RWPE2 (cell line): ENCODE data around the gene RREB1.
"Not testable (repeated sequence)": the region's sequence is repeated elsewhere in the genome, so short reads cannot be mapped to it uniquely, and the experiment has no call there.

ENCODE experiments used
- ATAC-seq: fragments of 200-7000 bp; cut with Tn5 transposase; 3 replicates; pipeline ENCODE4 v1.9.1; 2021; ENCODE audit warnings: low read depth
- DNase-seq: peaks from one replicate; pipeline ENCODE4 v3.0.0-alpha.2; 2020; ENCODE audit warnings: low spot score
- H3K27ac ChIP-seq: fragments of 450-650 bp; 2 replicates; pipeline ENCODE4 v1.5.1; 2017; ENCODE audit warnings: mild to moderate bottlenecking; ENCODE audit not compliant: poor library complexity, severe bottlenecking
- H3K27me3 ChIP-seq: fragments of 250-450 bp; sonication (Bioruptor Pico); 2 replicates; pipeline ENCODE4 v1.5.1; 2021; ENCODE audit warnings: mild to moderate bottlenecking, moderate library complexity; ENCODE audit not compliant: insufficient read depth, poor library complexity, severe bottlenecking
- H3K36me3 ChIP-seq: fragments of 250-450 bp; sonication (Bioruptor Pico); 2 replicates; pipeline ENCODE4 v1.5.1; 2020; ENCODE audit warnings: low read depth, mild to moderate bottlenecking, moderate library complexity
- H3K4me1 ChIP-seq: fragments of 250-450 bp; sonication (Bioruptor Pico); 2 replicates; pipeline ENCODE4 v1.5.1; 2021; ENCODE audit warnings: mild to moderate bottlenecking, moderate library complexity; ENCODE audit not compliant: insufficient read depth, poor library complexity, severe bottlenecking
- H3K4me3 ChIP-seq: fragments of 250-450 bp; sonication (Bioruptor Pico); 2 replicates; pipeline ENCODE4 v1.5.1; 2021; ENCODE audit warnings: mild to moderate bottlenecking, moderate library complexity; ENCODE audit not compliant: severe bottlenecking
- H3K9me3 ChIP-seq: fragments of 250-450 bp; sonication (Bioruptor Pico); 2 replicates; pipeline ENCODE4 v1.5.1; 2021; ENCODE audit warnings: mild to moderate bottlenecking, moderate library complexity; ENCODE audit not compliant: severe bottlenecking
- TF ChIP-seq, protein P1 (sequence below): fragments of 450-650 bp; IDR thresholded peaks from one replicate; pipeline ENCODE4 v1.5.1; 2017; ENCODE audit warnings: mild to moderate bottlenecking, moderate library complexity; ENCODE audit not compliant: poor library complexity, severe bottlenecking

RREB1 gene

DNA sequence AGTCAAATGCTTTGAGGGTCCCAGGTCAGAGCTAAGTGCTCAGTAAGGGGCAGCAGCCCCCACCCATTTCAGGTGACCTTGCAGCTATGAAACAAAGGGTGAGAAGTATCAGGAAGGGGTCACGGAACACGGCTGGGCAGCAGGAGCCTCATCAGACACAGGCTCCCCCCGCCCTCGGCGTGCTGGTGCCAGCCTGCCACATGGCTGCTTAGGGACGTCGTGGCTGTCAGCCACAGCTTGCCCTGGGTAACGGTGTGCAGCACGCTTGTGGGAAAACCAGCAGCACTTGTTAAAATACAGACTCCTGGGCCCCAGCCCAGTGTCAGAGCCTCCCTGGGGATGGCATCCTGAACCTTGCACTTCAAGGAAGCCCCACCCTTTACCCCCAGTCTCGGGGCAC is 165.9 kb downstream of the RREB1 start:
- TF ChIP-seq, protein P1, sequence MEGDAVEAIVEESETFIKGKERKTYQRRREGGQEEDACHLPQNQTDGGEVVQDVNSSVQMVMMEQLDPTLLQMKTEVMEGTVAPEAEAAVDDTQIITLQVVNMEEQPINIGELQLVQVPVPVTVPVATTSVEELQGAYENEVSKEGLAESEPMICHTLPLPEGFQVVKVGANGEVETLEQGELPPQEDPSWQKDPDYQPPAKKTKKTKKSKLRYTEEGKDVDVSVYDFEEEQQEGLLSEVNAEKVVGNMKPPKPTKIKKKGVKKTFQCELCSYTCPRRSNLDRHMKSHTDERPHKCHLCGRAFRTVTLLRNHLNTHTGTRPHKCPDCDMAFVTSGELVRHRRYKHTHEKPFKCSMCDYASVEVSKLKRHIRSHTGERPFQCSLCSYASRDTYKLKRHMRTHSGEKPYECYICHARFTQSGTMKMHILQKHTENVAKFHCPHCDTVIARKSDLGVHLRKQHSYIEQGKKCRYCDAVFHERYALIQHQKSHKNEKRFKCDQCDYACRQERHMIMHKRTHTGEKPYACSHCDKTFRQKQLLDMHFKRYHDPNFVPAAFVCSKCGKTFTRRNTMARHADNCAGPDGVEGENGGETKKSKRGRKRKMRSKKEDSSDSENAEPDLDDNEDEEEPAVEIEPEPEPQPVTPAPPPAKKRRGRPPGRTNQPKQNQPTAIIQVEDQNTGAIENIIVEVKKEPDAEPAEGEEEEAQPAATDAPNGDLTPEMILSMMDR: no peak
- no peak for ATAC-seq
- Histone ChIP-seq H3K4me1 (peaks cover 7% of the 10 kb centered on the region), H3K4me3 (no peak overlapping the region), H3K36me3 (no peaks in the 10 kb centered on the region), H3K27me3 (no peaks in the 10 kb centered on the region), H3K27ac (no peak overlapping the region), H3K9me3 (no peaks in the 10 kb centered on the region)
- DNase-seq: no peak

DNA sequence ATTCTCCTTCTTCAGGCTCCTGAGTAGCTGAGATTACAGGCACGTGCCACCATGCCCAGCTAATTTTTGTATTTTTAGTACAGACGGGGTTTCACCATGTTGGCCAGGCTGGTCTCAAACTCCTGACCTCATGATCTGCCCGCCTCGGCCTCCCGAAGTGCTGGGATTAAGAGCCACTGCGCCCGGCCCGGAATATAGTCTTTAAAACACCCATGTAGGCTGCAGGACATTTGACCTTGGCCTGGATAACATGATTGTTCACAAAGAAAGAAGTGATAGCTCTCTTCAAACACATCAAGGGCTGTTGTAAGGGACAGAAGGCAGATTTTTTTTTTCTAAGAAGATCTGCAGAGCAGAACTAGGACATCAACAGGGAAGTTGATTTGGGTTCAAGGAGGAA is 166.8 kb downstream of the RREB1 start:
- not testable (repeated sequence) for H3K4me1 ChIP-seq, H3K4me3 ChIP-seq, H3K27ac ChIP-seq, H3K36me3 ChIP-seq, DNase-seq, H3K27me3 ChIP-seq, H3K9me3 ChIP-seq, ATAC-seq

DNA sequence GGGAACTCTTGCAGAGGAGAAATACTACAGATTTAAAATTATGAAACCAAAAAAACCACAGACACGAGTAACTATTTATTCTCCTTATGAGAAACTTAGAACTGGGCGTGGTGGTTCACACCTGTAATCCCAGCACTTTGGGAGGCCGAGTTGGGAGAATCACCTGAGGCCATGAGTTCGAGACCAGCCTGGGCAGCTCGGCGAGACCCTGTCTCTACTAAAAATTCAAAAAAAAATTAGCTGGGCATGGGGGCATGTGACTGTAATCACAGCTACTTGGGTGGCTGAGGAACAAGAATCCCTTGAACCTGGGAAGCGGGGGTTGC is 168.4 kb downstream of the RREB1 start:
- no peak for ATAC-seq
- Histone ChIP-seq H3K4me1 (peaks cover 7% of the 10 kb centered on the region), H3K27me3 (no peaks in the 10 kb centered on the region), H3K36me3 (no peaks in the 10 kb centered on the region), H3K4me3 (no peak overlapping the region), H3K27ac (peak overlapping the region; percentile 28), H3K9me3 (no peaks in the 10 kb centered on the region)
- TF ChIP-seq, protein P1: peak; percentile 69
- no peak for DNase-seq

DNA sequence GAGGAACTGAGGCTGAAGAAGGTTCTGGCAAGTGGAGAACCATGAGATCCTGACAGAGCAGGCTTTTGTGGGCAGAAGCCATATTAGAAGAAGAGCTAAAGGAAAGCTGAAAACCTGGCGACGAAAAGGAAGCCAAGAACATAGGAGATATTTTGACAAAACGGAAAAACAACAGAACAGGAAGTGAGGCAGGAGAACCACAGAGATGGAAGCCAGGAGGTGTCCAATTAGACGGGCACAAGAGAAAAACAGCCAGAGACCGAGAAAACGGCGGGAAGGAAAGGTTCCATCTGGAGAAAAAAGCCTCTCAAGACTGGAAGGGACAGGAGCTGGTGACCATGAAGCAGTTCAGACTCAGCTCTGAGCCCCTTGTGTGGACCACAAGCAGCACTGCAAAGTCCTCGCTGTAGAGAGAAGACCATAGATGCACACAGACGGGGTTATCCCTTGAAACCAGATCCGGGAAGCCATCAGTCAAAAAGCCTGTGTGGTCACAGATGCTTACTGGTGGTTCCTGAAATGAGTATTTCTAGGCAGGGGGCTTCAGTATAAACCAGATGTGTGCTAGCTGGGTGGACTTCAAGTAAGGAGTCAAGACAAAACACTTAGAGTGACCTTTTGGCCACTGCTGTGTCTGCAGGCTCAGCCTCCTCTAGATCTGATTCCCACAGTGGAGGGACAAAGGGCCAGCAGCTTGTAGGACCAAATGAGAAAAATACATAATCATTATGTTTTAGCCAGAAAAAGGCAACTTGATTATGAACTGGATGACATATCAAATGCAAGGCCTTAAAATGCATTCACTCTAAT is 174.5 kb downstream of the RREB1 start:
- TF ChIP-seq, protein P1: no peak
- Histone ChIP-seq H3K4me3 (no peak overlapping the region), H3K27ac (no peak overlapping the region), H3K27me3 (no peaks in the 10 kb centered on the region), H3K36me3 (peaks cover 21% of the 10 kb centered on the region), H3K9me3 (no peaks in the 10 kb centered on the region), H3K4me1 (no peaks in the 10 kb centered on the region)
- DNase-seq: no peak
- no peak for ATAC-seq

DNA sequence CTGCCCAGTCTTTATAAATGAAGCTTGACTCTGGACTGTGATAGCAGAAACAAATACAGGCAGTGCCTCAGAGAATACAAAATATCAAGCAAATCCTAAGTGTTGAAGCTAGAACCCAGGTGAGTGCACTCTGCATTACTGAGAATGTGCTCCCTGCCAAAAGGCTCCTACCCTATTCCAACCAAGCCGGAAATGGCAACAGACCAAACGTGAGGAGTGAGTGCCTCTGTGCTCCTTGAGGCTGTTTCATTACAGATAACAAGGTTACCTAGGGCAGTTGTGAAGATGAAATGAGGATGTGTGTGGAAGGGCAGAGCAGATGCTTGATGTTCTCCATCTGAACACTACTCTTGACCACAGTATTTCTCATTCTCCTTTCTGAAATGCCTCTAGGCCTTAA is 175.9 kb downstream of the RREB1 start:
- Histone ChIP-seq H3K27me3 (no peaks in the 10 kb centered on the region), H3K4me3 (no peak overlapping the region), H3K4me1 (no peaks in the 10 kb centered on the region), H3K36me3 (peaks cover 34% of the 10 kb centered on the region), H3K9me3 (no peaks in the 10 kb centered on the region), H3K27ac (no peak overlapping the region)
- TF ChIP-seq, protein P1: no peak
- DNase-seq (no peak), ATAC-seq (no peak)
